Natural killer cell (primary cell): ENCODE measurements around the gene SMIM32. TPM values are rescaled to one million over a fixed set of nuclear protein-coding genes. Genes with fewer than 3 reads are reported as not detected.

Source experiments
- ATAC-seq, 3 donors: fragments of 150-1000 bp in 2 of 3; fragments of 200-7000 bp in 1 of 3; cut with Tn5 transposase; 1 replicate in 1 of 3; 2 replicates in 2 of 3; pipeline ENCODE4 v1.10.0; 2021; ENCODE audit warnings: mild to moderate bottlenecking in 2 of 3, moderate library complexity in 2 of 3
- DNase-seq, 2 donors: peaks; one replicate each; pipeline versions ENCODE4 v3.0.0 to v3.0.0-alpha.2; 2013 to 2021; ENCODE audit warnings: mixed read lengths in 1 of 2
- H3K27ac ChIP-seq: one replicate; pipeline ENCODE4 v1.5.1; 2013; ENCODE audit warnings: mild to moderate bottlenecking, low read length
- H3K27me3 ChIP-seq: one replicate; pipeline ENCODE4 v1.6.1; 2013; ENCODE audit warnings: low read length; ENCODE audit not compliant: control insufficient read depth, insufficient read depth
- H3K36me3 ChIP-seq: one replicate; pipeline ENCODE4 v1.6.1; 2013; ENCODE audit warnings: low read length; ENCODE audit not compliant: control insufficient read depth, insufficient read depth
- H3K4me1 ChIP-seq: one replicate; pipeline ENCODE4 v1.6.1; 2013; ENCODE audit warnings: low read length; ENCODE audit not compliant: control insufficient read depth, insufficient read depth
- H3K4me3 ChIP-seq: one replicate; pipeline ENCODE4 v1.5.1; 2013; ENCODE audit warnings: low read length
- H3K9me3 ChIP-seq: one replicate; pipeline ENCODE4 v1.6.1; 2013; ENCODE audit warnings: low read length; ENCODE audit not compliant: control insufficient read depth, insufficient read depth
- H3K27ac Mint-ChIP-seq, 2 donors: one replicate each; pipeline ENCODE4 v1.8.0; 2022; ENCODE audit warnings: mild to moderate bottlenecking in 2 of 2, mixed read lengths in 2 of 2, moderate library complexity in 1 of 2
- H3K27me3 Mint-ChIP-seq, 2 donors: one replicate each; pipeline ENCODE4 v1.8.0; 2022; ENCODE audit warnings: low read depth in 2 of 2, mixed read lengths in 2 of 2
- H3K36me3 Mint-ChIP-seq: one replicate; pipeline ENCODE4 v1.8.0; 2022; ENCODE audit warnings: mixed read lengths
- H3K4me1 Mint-ChIP-seq, 2 donors: one replicate each; pipeline ENCODE4 v1.8.0; 2022; ENCODE audit warnings: mixed read lengths in 2 of 2
- H3K4me3 Mint-ChIP-seq: one replicate; pipeline ENCODE4 v1.8.0; 2022; ENCODE audit warnings: mild to moderate bottlenecking, moderate library complexity, mixed read lengths
- H3K9me3 Mint-ChIP-seq, 2 donors: one replicate each; pipeline ENCODE4 v1.8.0; 2022; ENCODE audit warnings: mixed read lengths in 2 of 2
- CTCF ChIP-seq: fragments of 200-600 bp; IDR thresholded peaks from one replicate; pipeline ENCODE4 v1.8.0; 2022; ENCODE audit warnings: antibody characterized with exemption
- WGBS: methylation state at CpG from one replicate; pipeline ENCODE4 v1.1.7; 2013; ENCODE audit warnings: missing lambda C conversion rate; ENCODE audit not compliant: insufficient coverage; 5-methylcytosine and 5-hydroxymethylcytosine counted together
- intact Hi-C: fragments of 100-400 bp; cut with micrococcal nuclease; formaldehyde crosslinking; loops from one replicate; pipeline ENCODE4 v1.14.2; 2022
- total RNA-seq, 4 donors: library from RNA; stranded (reverse); fragments of 120-200 nt in 1 of 4; gene quantifications; one replicate each; pipeline versions ENCODE4 v1.2.3 to v1.2.4, GENCODE V29; 2013 to 2022

Gene SMIM32
- total RNA-seq, 3 donors from 2014 or later (not counting 1 experiment from before 2014, with no cell fraction given) = not detected

- Histone ChIP-seq H3K27me3 (peaks cover 11% of the 10 kb centered on the region), H3K4me1 (peaks cover 8% of the 10 kb centered on the region), H3K9me3 (no peaks in the 10 kb centered on the region), H3K27ac (no peak overlapping the region), H3K4me3 (no peak overlapping the region), H3K36me3 (no peaks in the 10 kb centered on the region)
- Mint-ChIP-seq H3K4me3 (no peak overlapping the region), H3K27ac (no peak overlapping the region), H3K36me3 (no peaks in the 10 kb centered on the region), H3K27me3 (peaks cover 23 to 32% of the 10 kb centered on the region in 2 donors), H3K9me3 (no peaks in the 10 kb centered on the region), H3K4me1 (peaks cover 0 to 8% of the 10 kb centered on the region in 2 donors)
- TF ChIP-seq CTCF = no peak
- ATAC-seq (no peak), DNase-seq (no peak)
- WGBS = 81% methylated on average over 3 of the region's 3 CpGs
- intact Hi-C loops = no loop called here
These were observed 1.6 kb upstream of the SMIM32 start for GRCh38 chr5:136194576-136194975.

GRCh38 chr5:136193322-136193935 is 467 bp upstream of the SMIM32 start:
- Mint-ChIP-seq H3K9me3 (no peaks in the 10 kb centered on the region), H3K36me3 (peaks cover 8% of the 10 kb centered on the region), H3K27ac (no peak overlapping the region), H3K4me3 (no peak overlapping the region), H3K27me3 (peaks cover 23 to 32% of the 10 kb centered on the region in 2 donors), H3K4me1 (peaks cover 0 to 8% of the 10 kb centered on the region in 2 donors)
- intact Hi-C loops = no loop called here
- Histone ChIP-seq H3K36me3 (no peaks in the 10 kb centered on the region), H3K4me1 (peaks cover 8% of the 10 kb centered on the region), H3K27ac (no peak overlapping the region), H3K4me3 (no peak overlapping the region), H3K27me3 (peaks cover 11% of the 10 kb centered on the region), H3K9me3 (no peaks in the 10 kb centered on the region)
- 59% methylated on average over 18 of the region's 18 CpGs for WGBS
- no peak for ATAC-seq
- TF ChIP-seq CTCF = no peak
- no peak for DNase-seq

GRCh38 chr5:136192015-136192525 is 892 bp downstream of the SMIM32 start:
- no peak overlapping the region for H3K27ac ChIP-seq
- Mint-ChIP-seq H3K4me1 (peaks cover 0 to 8% of the 10 kb centered on the region in 2 donors), H3K36me3 (peaks cover 8% of the 10 kb centered on the region), H3K4me3 (no peak overlapping the region), H3K27ac (no peak overlapping the region), H3K9me3 (no peaks in the 10 kb centered on the region), H3K27me3 (peaks cover 23 to 30% of the 10 kb centered on the region in 2 donors)
- intact Hi-C loops = no loop called here
- no peaks in the 10 kb centered on the region for H3K9me3 ChIP-seq
- H3K27me3 ChIP-seq = peaks cover 11% of the 10 kb centered on the region
- H3K4me3 ChIP-seq = no peak overlapping the region
- TF ChIP-seq CTCF = no peak
- DNase-seq (no peak), ATAC-seq (no peak)
- peaks cover 8% of the 10 kb centered on the region for H3K4me1 ChIP-seq
- WGBS = 5% methylated on average over 56 of the region's 56 CpGs
- H3K36me3 ChIP-seq = peaks cover 7% of the 10 kb centered on the region
